DMS114 treated with DMSO at 0.1 percent for 48 hours (cell line): ENCODE data around the gene AUTS2.

Experiments
- DNase-seq: peaks from one replicate; lab custom pipeline; 2025; ENCODE audit not compliant: unreplicated experiment; lab: John Stamatoyannopoulos, UW

AUTS2 gene

GRCh38 chr7:70775570-70776156 is 1177.4 kb downstream of the AUTS2 start:
- DNase-seq = no peak

GRCh38 chr7:70776627-70777101 is 1178.4 kb downstream of the AUTS2 start:
- DNase-seq = no peak

DNA sequence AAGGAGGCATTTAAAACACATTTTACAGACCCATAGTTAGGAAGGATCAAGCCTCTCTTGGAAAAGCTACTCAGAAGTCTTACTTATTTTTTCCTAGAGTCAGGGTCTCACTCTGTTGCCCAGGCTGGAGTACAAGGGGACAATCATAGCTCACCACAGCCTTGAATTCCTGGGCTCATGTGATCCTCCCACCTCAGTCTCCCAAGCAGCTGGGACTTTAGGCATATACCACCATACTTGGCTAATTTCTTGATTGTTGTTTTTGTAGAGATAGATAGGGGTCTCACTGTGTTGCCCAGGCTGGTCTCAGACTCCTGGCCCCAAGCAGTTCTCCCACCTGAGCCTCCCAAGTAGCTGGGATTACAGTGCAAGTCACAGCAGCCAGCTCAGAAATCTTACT is 1179.0 kb downstream of the AUTS2 start:
- no peak for DNase-seq

GRCh38 chr7:70778585-70778984 is 1180.3 kb downstream of the AUTS2 start:
- no peak for DNase-seq

GRCh38 chr7:70779321-70779720 is 1181.0 kb downstream of the AUTS2 start:
- DNase-seq = no peak

GRCh38 chr7:70781922-70782311 is 1183.6 kb downstream of the AUTS2 start:
- no peak for DNase-seq

DNA sequence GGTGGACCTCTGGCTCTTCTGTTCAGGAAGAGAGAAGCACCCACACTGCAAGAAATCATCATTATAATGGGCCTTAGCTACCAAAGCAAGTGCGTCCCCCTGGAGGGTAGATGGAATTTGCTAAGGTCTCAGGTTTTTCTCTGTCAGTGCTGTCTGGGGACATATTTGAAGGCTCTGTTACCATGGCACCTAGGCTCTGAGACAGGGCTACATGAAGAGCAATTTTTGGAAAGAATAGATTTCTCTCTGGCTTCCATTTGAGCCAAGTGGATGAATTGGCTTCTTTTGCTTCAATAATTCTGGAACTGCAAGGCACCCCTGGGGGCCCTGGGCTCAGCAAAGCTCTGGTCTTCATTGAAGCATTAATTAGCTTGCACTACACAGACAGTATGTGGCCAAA is 1184.5 kb downstream of the AUTS2 start:
- DNase-seq = no peak

DNA sequence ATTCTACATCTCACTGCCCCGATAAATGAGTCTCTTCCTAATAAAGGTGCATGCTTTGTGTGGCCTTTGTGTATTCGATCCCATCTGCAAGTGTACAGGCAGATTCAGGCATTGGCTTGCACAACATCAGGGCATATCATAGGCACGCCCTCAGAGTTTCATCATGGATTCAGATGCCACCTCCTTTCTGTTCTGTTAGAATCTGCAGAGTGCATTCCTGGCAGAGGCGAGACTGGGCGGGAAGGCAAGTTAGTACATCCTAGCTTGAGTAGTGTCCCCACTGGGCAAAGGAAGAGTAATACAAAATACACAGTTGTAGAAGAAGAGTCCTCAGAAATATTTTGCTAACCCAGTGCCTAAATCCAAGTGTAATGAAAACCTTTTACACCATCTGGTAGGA is 1187.2 kb downstream of the AUTS2 start:
- DNase-seq = no peak

DNA sequence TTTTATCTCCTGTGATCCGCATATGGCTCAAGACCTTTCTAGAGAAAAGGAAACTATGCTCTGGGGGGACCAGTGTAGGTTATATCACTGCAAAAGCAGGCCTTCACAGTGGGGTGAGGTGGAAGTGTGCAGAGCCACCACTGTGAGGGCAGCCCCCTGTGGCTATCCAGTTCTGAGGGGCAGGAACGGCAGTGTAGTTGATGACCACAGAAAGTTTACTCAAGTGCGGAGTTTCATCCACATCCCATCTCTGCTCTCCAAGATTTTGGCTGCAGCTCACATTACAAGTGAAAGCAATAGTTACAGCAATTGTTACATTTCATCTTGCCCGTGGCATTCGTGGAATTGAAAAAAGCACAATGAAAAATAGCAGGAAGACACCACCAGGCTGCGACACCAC is 1187.8 kb downstream of the AUTS2 start:
- no peak for DNase-seq

GRCh38 chr7:70787286-70787685 is 1189.0 kb downstream of the AUTS2 start:
- DNase-seq = no peak

DNA sequence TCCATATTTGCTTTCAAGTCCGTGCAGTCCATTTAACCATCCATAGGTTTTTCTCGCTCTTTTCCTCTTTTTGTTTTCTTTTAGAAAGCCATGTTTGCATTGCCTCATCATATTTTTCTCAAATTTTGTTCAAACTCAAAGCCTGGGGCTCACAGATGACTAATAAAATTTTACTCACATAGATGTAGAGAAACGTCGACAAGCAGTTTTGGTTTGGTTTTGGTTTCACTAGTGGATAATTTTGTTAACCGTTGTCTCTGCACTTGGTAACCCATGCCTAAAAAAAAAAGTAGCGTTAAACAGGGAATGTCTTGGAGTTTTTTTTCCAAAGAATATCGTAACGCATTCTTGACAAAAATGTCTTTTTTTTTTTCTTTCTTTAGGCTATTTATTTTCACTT is 1189.5 kb downstream of the AUTS2 start:
- DNase-seq = no peak

DNA sequence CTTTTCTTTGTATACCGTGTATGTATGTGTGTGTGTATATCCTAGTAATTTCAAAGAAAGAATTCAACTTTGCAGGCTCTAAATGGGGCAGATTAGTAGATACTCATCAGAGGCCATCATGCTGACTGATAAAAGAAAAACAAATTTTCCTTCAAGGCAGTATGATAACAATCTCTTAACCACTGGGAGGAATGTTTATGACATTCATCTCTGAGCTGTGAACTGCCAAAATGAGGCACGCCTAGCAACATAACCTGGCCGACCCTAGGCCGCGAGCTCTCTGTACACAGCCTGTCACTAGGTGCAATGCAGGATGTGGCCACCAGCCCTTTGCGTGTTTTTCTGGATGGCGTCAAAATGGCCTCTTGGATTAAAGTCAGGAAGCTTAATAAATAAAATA is 1190.0 kb downstream of the AUTS2 start:
- DNase-seq = no peak

- DNase-seq = no peak
Observed at GRCh38 chr7:70789481-70790214, 1191.4 kb downstream of the AUTS2 start.

DNA sequence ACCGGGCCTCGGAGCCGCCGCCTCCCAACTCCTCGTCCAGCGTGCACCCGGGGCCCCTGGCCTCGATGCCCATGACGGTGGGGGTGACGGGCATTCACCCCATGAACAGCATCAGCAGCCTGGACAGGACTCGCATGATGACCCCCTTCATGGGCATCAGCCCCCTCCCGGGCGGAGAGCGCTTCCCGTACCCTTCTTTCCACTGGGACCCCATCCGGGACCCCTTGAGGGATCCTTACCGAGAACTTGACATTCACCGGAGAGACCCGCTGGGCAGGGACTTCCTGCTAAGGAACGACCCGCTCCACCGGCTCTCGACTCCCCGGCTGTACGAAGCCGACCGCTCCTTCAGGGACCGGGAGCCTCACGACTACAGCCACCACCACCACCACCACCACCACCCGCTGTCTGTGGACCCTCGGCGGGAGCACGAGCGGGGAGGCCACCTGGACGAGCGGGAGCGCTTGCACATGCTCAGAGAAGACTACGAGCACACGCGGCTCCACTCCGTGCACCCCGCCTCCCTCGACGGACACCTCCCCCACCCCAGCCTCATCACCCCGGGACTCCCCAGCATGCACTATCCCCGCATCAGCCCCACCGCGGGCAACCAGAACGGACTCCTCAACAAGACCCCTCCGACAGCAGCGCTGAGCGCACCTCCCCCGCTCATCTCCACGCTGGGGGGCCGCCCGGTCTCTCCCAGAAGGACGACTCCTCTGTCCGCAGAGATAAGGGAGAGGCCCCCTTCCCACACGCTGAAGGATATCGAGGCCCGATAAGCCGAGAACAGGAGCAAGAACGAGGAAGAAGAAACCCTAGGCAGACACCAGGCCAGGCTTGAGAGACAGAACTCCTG is 1192.2 kb downstream of the AUTS2 start:
- DNase-seq = no peak

GRCh38 chr7:70791341-70791740 is 1193.1 kb downstream of the AUTS2 start:
- no peak for DNase-seq

DNA sequence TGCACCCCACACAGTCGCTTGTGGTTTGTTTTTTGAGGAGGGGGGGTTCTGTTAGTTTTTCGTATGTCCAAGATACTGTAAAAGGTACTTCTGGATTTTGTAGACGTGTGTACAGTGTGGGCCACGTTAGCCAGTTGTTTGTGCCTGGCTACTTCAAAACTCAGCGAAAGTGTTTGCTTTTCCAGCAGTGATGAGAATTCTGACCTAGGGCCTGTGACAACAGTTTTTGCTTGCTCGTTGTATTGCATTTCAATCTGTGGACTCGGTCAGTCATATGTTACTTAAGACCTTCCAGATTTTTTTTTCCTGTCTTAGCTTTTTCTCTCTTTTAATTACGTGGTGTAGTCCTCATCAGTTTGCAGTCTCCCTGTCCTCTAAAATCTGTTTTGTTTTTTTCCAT is 1194.8 kb downstream of the AUTS2 start:
- DNase-seq = no peak

DNA sequence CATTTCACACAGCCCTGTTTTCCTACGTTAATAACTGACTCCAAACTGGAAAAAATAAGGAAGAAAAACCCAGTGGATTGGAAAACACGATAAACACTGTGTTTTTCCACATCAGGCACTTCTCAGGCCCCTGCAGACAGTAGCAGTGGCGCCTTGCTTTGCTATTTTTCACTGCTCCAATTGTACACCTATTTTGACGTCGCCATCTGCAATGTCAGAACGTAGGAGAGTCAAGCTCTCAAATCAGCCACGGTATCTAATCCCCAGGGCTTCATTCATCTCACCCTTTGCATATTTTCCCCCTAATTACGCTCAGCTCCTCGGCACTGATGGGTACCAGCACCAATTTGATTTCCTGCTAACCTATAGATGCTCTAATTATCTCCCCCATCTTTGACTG is 1195.5 kb downstream of the AUTS2 start:
- no peak for DNase-seq

- DNase-seq = no peak
Observed at GRCh38 chr7:70794962-70795361, 1196.7 kb downstream of the AUTS2 start.

- DNase-seq = no peak
Observed at GRCh38 chr7:70795948-70796347, 1197.7 kb downstream of the AUTS2 start.

- DNase-seq = no peak
Observed at GRCh38 chr7:70797109-70797514, 1198.8 kb downstream of the AUTS2 start.

GRCh38 chr7:70799841-70800405 is 1201.6 kb downstream of the AUTS2 start:
- no peak for DNase-seq

GRCh38 chr7:70805360-70805759 is 1207.1 kb downstream of the AUTS2 start:
- no peak for DNase-seq
